T-cell (primary cell): ENCODE measurements around the gene IL4R. TPM values are rescaled to one million over a fixed set of nuclear protein-coding genes. Genes with fewer than 3 reads are reported as not detected.
"Not testable (repeated sequence)": the region's sequence is repeated elsewhere in the genome, so short reads cannot be mapped to it uniquely, and the experiment has no call there.

Experiments
- ATAC-seq, 4 experiments: fragments of 200-7000 bp in 3 of 4; fragments of 150-1000 bp in 1 of 4; cut with Tn5 transposase; replicated peaks in 1 of 4; 1 replicate in 3 of 4; 2 replicates in 1 of 4; pipeline ENCODE4 v1.10.0; 2021; ENCODE audit warnings: moderate library complexity in 3 of 4, mild to moderate bottlenecking in 2 of 4, moderate number of reproducible peaks in 1 of 4
- CTCF ChIA-PET, 2 donors: fragments of 300-600 bp; sonication (Branson Sonifier 250); formaldehyde crosslinking; loops; one replicate each; lab custom pipeline; 2022; ENCODE audit warnings: antibody characterized with exemption in 2 of 2; lab: Charles Lee
- POLR2A ChIA-PET, 2 donors: fragments of 300-600 bp; sonication (Branson Sonifier 250); formaldehyde crosslinking; loops; one replicate each; lab custom pipeline; 2022; ENCODE audit warnings: antibody characterized with exemption in 2 of 2; lab: Charles Lee
- DNase-seq, 35 experiments: peaks; one replicate each; pipeline versions ENCODE4 v3.0.0 to v3.0.0-alpha.2; 2013 to 2023
- H3K27ac ChIP-seq: one replicate; pipeline ENCODE4 v1.5.1; 2013; ENCODE audit warnings: low read length
- H3K27me3 ChIP-seq, 2 experiments: replicated peaks in 1 of 2; 1 replicate in 1 of 2; 2 replicates in 1 of 2; pipeline versions ENCODE4 v1.6.1 to v1.7.0; 2013; ENCODE audit warnings: low read length in 1 of 2, mixed read lengths in 1 of 2; ENCODE audit not compliant: control insufficient read depth in 2 of 2, insufficient read depth in 2 of 2; ENCODE audit errors: extremely low read depth in 1 of 2
- H3K36me3 ChIP-seq, 2 donors: 1 replicate in 1 of 2; 2 replicates in 1 of 2; pipeline versions ENCODE4 v1.6.1 to v1.7.0; 2013; ENCODE audit warnings: low read length in 1 of 2; ENCODE audit not compliant: control insufficient read depth in 2 of 2, insufficient read depth in 1 of 2; ENCODE audit errors: extremely low read depth in 1 of 2
- H3K4me1 ChIP-seq, 2 experiments: 1 replicate in 1 of 2; 2 replicates in 1 of 2; pipeline versions ENCODE4 v1.6.1 to v1.7.0; 2013; ENCODE audit warnings: low read length in 2 of 2, mixed read lengths in 1 of 2; ENCODE audit not compliant: insufficient read depth in 2 of 2, control insufficient read depth in 1 of 2; ENCODE audit errors: extremely low read depth in 1 of 2
- H3K4me3 ChIP-seq, 2 donors: 1 replicate in 1 of 2; 2 replicates in 1 of 2; pipeline versions ENCODE4 v1.5.1 to v1.7.0; 2013; ENCODE audit warnings: mild to moderate bottlenecking in 2 of 2, low read length in 1 of 2, moderate library complexity in 1 of 2; ENCODE audit not compliant: control insufficient read depth in 1 of 2; ENCODE audit errors: extremely low read depth in 1 of 2
- H3K9me3 ChIP-seq: 2 replicates; pipeline ENCODE4 v1.7.0; 2013
- H3K27ac Mint-ChIP-seq, 2 donors: one replicate each; pipeline ENCODE4 v1.8.0; 2020 to 2021; ENCODE audit warnings: mild to moderate bottlenecking in 2 of 2, mixed read lengths in 2 of 2
- H3K27me3 Mint-ChIP-seq, 2 donors: one replicate each; pipeline ENCODE4 v1.8.0; 2021 to 2022; ENCODE audit warnings: mixed read lengths in 2 of 2
- H3K36me3 Mint-ChIP-seq: one replicate; pipeline ENCODE4 v1.8.0; 2021; ENCODE audit warnings: mixed read lengths
- H3K4me1 Mint-ChIP-seq, 3 donors: one replicate each; pipeline ENCODE4 v1.8.0; 2020 to 2022; ENCODE audit warnings: mixed read lengths in 3 of 3, mild to moderate bottlenecking in 1 of 3
- H3K4me3 Mint-ChIP-seq, 3 donors: one replicate each; pipeline ENCODE4 v1.8.0; 2020 to 2022; ENCODE audit warnings: mild to moderate bottlenecking in 3 of 3, mixed read lengths in 3 of 3, moderate library complexity in 3 of 3
- H3K9me3 Mint-ChIP-seq, 3 donors: one replicate each; pipeline ENCODE4 v1.8.0; 2020 to 2022; ENCODE audit warnings: mixed read lengths in 3 of 3
- WGBS: methylation state at CpG from one replicate; pipeline ENCODE4 v1.1.5; 2013; ENCODE audit warnings: missing lambda C conversion rate; ENCODE audit not compliant: insufficient coverage; 5-methylcytosine and 5-hydroxymethylcytosine counted together
- total RNA-seq, 35 experiments: library from RNA in 6 of 35; stranded (reverse) in 6 of 35; fragments of 120-200 nt in 1 of 35; gene quantifications; one replicate each; pipeline versions ENCODE4 v1.2.1 to v1.2.4 and lab custom pipeline; 2013 to 2026

The IL4R gene
- total RNA-seq, 5 donors from 2014 or later (not counting 1 experiment from before 2014, with no cell fraction given): 186 to 281 (median 221) TPM

DNA sequence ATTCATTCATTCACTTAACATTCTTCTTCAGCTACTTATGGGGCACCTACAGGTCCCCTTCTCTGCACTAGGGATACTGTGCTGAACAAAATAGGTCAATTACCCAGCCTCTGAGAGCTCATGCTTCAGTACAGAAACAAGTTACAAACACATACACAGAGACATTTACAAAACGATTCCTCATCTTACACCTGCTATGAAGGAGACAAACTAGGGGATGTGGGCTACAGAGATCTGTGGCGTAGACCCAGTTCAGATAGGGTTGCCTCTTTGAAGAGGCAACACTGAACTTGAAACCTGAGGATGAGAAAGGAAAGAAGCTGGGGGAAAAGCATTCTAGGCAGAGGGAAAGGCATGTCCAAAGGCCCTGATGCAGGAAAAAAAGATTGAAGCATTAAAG lies 93.4 kb downstream of the IL4R start:
- peaks cover 0 to 6% of the 10 kb centered on the region in 2 donors for H3K36me3 ChIP-seq
- H3K4me3 ChIP-seq: peak overlapping the region in 1 of 2 donors; percentile 68
- peak overlapping the region; percentile 73 for H3K27ac ChIP-seq
- no peaks in the 10 kb centered on the region for H3K27me3 Mint-ChIP-seq
- H3K4me3 Mint-ChIP-seq: peak overlapping the region; percentile 49 to 92 (median 88)
- ChIA-PET POLR2A (interaction anchor here (0.7 to 6.8 kb wide), 8 partner anchors 15 to 177 kb away, joined by 3 to 88 read pairs (median 4); no protein-coding TSS in a partner anchor), CTCF (interaction anchor here (0.5 to 3.0 kb wide), 8 partner anchors 32 to 254 kb away, joined by 3 to 12 read pairs (median 4); no protein-coding TSS in a partner anchor)
- H3K9me3 Mint-ChIP-seq: peaks cover 0 to 4% (median 0%) of the 10 kb centered on the region in 3 donors
- peaks cover 27 to 68% of the 10 kb centered on the region in 2 experiments for H3K4me1 ChIP-seq
- peaks cover 22% of the 10 kb centered on the region for H3K36me3 Mint-ChIP-seq
- ATAC-seq: peak; percentile 46 to 61 (median 50)
- peak in 7 of 35 experiments; percentile 22 to 53 (median 38) for DNase-seq
- 11% methylated on average over 1 of the region's 2 CpGs for WGBS
- H3K4me1 Mint-ChIP-seq: peaks cover 85 to 91% (median 91%) of the 10 kb centered on the region in 3 donors
- peaks cover 2% of the 10 kb centered on the region for H3K9me3 ChIP-seq
- no peaks in the 10 kb centered on the region for H3K27me3 ChIP-seq
- H3K27ac Mint-ChIP-seq: peak overlapping the region; percentile 87 to 93

DNA sequence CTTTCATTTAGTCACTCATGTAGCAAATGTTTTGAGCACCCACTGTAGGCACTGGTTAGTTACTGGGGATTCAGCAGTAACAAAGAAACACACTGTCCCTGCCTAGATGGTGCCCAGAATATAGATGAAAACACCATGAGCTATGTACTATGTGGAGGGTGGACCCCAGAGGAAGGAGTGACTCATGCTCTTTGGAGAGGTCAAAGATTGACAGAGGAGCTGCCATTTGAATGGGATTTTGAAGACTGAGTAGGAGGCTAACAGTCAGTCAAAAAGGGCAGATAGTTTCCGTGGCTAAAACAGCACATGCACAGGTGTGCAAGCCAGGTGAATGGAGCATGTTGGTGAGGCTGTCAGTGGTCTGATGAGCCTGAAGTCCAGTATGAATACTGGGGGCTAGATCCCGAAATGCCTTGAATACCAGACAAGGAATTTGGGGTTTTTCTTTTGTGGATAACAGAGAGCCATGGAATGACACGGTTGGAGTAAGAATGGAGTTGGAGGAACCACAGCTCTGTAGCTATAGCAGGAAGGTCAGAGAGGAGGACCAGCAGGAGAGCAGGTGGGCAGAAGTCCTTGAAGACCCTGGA lies 94.3 kb downstream of the IL4R start:
- Histone ChIP-seq H3K36me3 (peaks cover 0 to 6% of the 10 kb centered on the region in 2 donors), H3K9me3 (peaks cover 2% of the 10 kb centered on the region), H3K27ac (peak overlapping the region; percentile 73), H3K27me3 (no peaks in the 10 kb centered on the region), H3K4me1 (peaks cover 27 to 60% of the 10 kb centered on the region in 2 experiments), H3K4me3 (peak overlapping the region in 1 of 2 donors; percentile 5)
- POLR2A ChIA-PET: interaction anchor here (0.6 to 1.4 kb wide), 8 partner anchors 9 to 236 kb away, joined by 3 to 12 read pairs (median 4); no protein-coding TSS in a partner anchor
- ATAC-seq (peak; percentile 36 to 57 (median 48)), DNase-seq (peak in 2 of 35 experiments; percentile 34 to 53)
- Mint-ChIP-seq H3K27me3 (no peaks in the 10 kb centered on the region), H3K9me3 (peaks cover 0 to 10% (median 0%) of the 10 kb centered on the region in 3 donors), H3K27ac (peak overlapping the region; percentile 87 to 93), H3K4me1 (peaks cover 88 to 93% (median 91%) of the 10 kb centered on the region in 3 donors), H3K36me3 (peaks cover 32% of the 10 kb centered on the region), H3K4me3 (peak overlapping the region; percentile 58 to 92 (median 88))
- CTCF ChIA-PET: interaction anchor here in 1 of 2 donors (0.9 to 3.0 kb wide), 5 partner anchors 36 to 238 kb away, joined by 3 to 12 read pairs (median 3); no protein-coding TSS in a partner anchor
- 40% methylated on average over 3 of the region's 3 CpGs for WGBS

DNA sequence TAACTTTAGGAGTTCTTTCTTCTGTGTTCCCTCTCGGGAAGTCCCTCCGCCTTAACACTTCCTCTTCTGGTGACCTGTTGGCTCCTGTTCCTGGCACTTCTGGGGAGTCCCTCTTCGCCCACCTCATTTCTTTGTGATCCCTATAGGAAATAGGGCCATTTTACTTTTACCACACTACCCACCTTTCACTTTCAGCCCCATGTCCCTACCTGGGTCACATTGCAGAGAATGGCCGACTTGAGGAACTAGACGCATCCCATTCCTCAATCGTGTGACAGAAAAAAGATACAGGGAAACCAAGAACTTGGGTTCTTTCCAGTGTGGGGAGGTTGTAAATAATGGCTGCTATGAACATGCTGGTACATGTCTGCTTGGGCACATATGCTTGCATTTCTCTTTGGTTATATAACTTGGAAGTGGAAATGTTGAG lies 94.8 kb downstream of the IL4R start:
- 74% methylated on average over 6 of the region's 6 CpGs for WGBS
- peaks cover 37% of the 10 kb centered on the region for H3K36me3 Mint-ChIP-seq
- Histone ChIP-seq H3K4me1 (peaks cover 27 to 54% of the 10 kb centered on the region in 2 experiments), H3K27ac (peak overlapping the region; percentile 73), H3K36me3 (peaks cover 0 to 6% of the 10 kb centered on the region in 2 donors), H3K9me3 (peaks cover 2% of the 10 kb centered on the region), H3K27me3 (no peaks in the 10 kb centered on the region), H3K4me3 (peak overlapping the region in 1 of 2 donors; percentile 5)
- peak overlapping the region; percentile 87 to 93 for H3K27ac Mint-ChIP-seq
- H3K9me3 Mint-ChIP-seq: peaks cover 0 to 10% (median 0%) of the 10 kb centered on the region in 3 donors
- ChIA-PET POLR2A (interaction anchor here (0.6 to 1.4 kb wide), 4 partner anchors 8 to 41 kb away, joined by 3 to 12 read pairs (median 4); no protein-coding TSS in a partner anchor), CTCF (interaction anchor here in 1 of 2 donors (0.9 to 3.0 kb wide), 2 partner anchors 38 to 41 kb away, joined by 3 to 12 read pairs; no protein-coding TSS in a partner anchor)
- H3K4me3 Mint-ChIP-seq: peak overlapping the region; percentile 37 to 88 (median 58)
- H3K27me3 Mint-ChIP-seq: no peaks in the 10 kb centered on the region
- DNase-seq (peak in 1 of 35 experiments; percentile 33), ATAC-seq (no peak)
- H3K4me1 Mint-ChIP-seq: peaks cover 88 to 93% (median 91%) of the 10 kb centered on the region in 3 donors

DNA sequence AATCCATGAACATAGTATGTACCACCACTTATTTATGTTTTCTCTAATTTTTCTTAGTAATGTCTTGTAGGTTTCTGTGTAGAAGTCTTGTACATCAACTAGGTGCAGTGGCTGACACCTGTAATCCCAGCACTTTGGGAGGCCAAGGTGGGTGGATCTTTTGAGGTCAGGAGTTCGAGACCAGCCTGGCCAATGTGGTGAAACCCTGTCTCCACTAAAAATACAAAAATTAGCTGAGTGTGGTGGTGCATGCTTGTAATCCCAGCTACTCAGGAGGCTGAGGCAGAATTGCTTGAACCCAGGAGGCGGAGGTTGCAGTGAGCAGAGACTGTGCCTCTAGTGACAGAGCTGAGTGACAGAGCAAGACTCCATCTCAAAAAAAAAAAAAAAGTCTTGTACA lies 96.2 kb downstream of the IL4R start:
- WGBS: no CpG with 5 or more reads among the region's 2 CpGs
- not testable (repeated sequence) for ATAC-seq, H3K9me3 ChIP-seq, H3K27me3 ChIP-seq, DNase-seq, H3K4me3 ChIP-seq, H3K27me3 Mint-ChIP-seq, H3K27ac ChIP-seq, H3K36me3 ChIP-seq
- POLR2A ChIA-PET: interaction anchor here (0.6 to 0.7 kb wide), 5 partner anchors 13 to 803 kb away, joined by 3 to 8 read pairs (median 4); no protein-coding TSS in a partner anchor
- peak overlapping the region in 1 of 3 donors; percentile 39 for H3K4me3 Mint-ChIP-seq
- CTCF ChIA-PET: interaction anchor here in 1 of 2 donors (0.7 kb wide), 3 partner anchors 37 to 325 kb away, joined by 3 to 4 read pairs (median 4); no protein-coding TSS in a partner anchor
- peak overlapping the region; percentile 72 to 75 for H3K27ac Mint-ChIP-seq
- H3K4me1 Mint-ChIP-seq: peaks cover 84 to 93% (median 90%) of the 10 kb centered on the region in 3 donors
- H3K9me3 Mint-ChIP-seq: peaks cover 0 to 10% (median 0%) of the 10 kb centered on the region in 3 donors
- peaks cover 41% of the 10 kb centered on the region for H3K36me3 Mint-ChIP-seq
- H3K4me1 ChIP-seq: peaks cover 19 to 41% of the 10 kb centered on the region in 2 experiments

DNA sequence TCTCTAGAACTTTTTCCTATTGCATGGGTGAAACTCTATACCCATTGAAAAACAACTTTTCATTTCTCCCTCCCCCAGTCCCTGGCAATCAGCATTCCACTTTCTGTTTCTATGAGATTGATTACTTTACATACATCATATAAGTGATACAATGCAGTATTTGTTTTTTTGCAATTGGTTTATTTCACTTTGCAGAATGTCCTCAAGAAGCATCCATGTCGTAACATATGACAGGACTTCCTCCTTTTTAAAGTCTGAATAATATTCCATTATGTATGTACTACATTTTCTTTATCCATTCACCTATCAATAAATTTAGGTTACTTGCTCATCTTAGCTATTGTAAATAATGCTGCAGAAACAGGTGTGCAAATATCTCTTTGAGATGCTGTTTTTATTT lies 97.0 kb downstream of the IL4R start:
- Mint-ChIP-seq H3K27me3 (no peaks in the 10 kb centered on the region), H3K4me1 (peaks cover 90 to 100% (median 92%) of the 10 kb centered on the region in 3 donors), H3K9me3 (peaks cover 0 to 10% (median 0%) of the 10 kb centered on the region in 3 donors), H3K27ac (peak overlapping the region; percentile 73 to 76), H3K4me3 (peak overlapping the region in 1 of 3 donors; percentile 39), H3K36me3 (peaks cover 44% of the 10 kb centered on the region)
- no peak overlapping the region for H3K27ac ChIP-seq
- H3K4me1 ChIP-seq: peaks cover 19 to 38% of the 10 kb centered on the region in 2 experiments
- peaks cover 0 to 6% of the 10 kb centered on the region in 2 donors for H3K36me3 ChIP-seq
- no peak for DNase-seq
- peaks cover 2% of the 10 kb centered on the region for H3K9me3 ChIP-seq
- POLR2A ChIA-PET: interaction anchor here (0.6 to 0.7 kb wide), 3 partner anchors 12 to 237 kb away, joined by 3 to 8 read pairs (median 7); no protein-coding TSS in a partner anchor
- WGBS: no CpG with 5 or more reads among the region's 1 CpG
- no peaks in the 10 kb centered on the region for H3K27me3 ChIP-seq
- CTCF ChIA-PET: interaction anchor here in 1 of 2 donors (0.7 kb wide), 3 partner anchors 36 to 326 kb away, joined by 3 to 4 read pairs (median 4); no protein-coding TSS in a partner anchor
- no peak for ATAC-seq
- H3K4me3 ChIP-seq: no peak overlapping the region

DNA sequence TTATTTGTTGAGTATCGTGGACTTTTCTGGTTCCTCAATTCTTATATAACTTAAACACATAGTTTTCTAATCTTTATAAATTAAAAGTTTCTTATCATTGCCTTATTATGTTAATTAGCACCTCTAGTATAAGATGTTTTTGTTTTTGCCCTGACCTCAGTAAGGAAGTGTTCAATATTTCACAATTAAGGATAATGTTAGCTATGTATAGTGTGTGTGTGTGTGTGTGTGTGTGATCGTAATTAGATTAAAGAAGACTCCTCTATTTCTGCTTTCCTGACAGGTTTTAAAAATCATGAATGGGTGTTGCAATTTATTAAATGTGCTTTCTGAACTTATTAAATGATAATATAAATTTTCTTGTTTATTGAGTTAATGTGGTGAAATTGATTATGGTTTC lies 100.2 kb downstream of the IL4R start:
- Mint-ChIP-seq H3K9me3 (peaks cover 0 to 10% (median 0%) of the 10 kb centered on the region in 3 donors), H3K4me1 (peaks cover 68 to 86% (median 71%) of the 10 kb centered on the region in 3 donors), H3K36me3 (peaks cover 56% of the 10 kb centered on the region), H3K27ac (peak overlapping the region; percentile 65 to 76), H3K27me3 (no peaks in the 10 kb centered on the region), H3K4me3 (peak overlapping the region in 1 of 3 donors; percentile 45)
- no CpG with 5 or more reads among the region's 2 CpGs for WGBS
- no peak for ATAC-seq
- ChIA-PET POLR2A (no interaction called here), CTCF (no interaction called here)
- Histone ChIP-seq H3K4me1 (peaks cover 3 to 8% of the 10 kb centered on the region in 2 experiments), H3K9me3 (peaks cover 2% of the 10 kb centered on the region), H3K36me3 (peaks cover 5 to 22% of the 10 kb centered on the region in 2 donors), H3K4me3 (no peak overlapping the region), H3K27ac (no peak overlapping the region), H3K27me3 (no peaks in the 10 kb centered on the region)
- DNase-seq: no peak
